ENCODE results near the gene KRTAP5-8.

KRTAP5-8 gene

DNA sequence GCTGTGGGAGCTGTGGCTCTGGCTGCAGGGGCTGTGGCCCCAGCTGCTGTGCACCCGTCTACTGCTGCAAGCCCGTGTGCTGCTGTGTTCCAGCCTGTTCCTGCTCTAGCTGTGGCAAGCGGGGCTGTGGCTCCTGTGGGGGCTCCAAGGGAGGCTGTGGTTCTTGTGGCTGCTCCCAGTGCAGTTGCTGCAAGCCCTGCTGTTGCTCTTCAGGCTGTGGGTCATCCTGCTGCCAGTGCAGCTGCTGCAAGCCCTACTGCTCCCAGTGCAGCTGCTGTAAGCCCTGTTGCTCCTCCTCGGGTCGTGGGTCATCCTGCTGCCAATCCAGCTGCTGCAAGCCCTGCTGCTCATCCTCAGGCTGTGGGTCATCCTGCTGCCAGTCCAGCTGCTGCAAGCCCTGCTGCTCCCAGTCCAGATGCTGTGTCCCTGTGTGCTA lies 10.9 kb downstream of the KRTAP5-8 start:
- H3K4me3 ChIP-seq = no peak overlapping the region
- H3K27ac ChIP-seq = no peak overlapping the region
- TF ChIP-seq, protein P1, sequence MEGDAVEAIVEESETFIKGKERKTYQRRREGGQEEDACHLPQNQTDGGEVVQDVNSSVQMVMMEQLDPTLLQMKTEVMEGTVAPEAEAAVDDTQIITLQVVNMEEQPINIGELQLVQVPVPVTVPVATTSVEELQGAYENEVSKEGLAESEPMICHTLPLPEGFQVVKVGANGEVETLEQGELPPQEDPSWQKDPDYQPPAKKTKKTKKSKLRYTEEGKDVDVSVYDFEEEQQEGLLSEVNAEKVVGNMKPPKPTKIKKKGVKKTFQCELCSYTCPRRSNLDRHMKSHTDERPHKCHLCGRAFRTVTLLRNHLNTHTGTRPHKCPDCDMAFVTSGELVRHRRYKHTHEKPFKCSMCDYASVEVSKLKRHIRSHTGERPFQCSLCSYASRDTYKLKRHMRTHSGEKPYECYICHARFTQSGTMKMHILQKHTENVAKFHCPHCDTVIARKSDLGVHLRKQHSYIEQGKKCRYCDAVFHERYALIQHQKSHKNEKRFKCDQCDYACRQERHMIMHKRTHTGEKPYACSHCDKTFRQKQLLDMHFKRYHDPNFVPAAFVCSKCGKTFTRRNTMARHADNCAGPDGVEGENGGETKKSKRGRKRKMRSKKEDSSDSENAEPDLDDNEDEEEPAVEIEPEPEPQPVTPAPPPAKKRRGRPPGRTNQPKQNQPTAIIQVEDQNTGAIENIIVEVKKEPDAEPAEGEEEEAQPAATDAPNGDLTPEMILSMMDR (IDR thresholded peaks at IDR 0.05) = no peak
- no peak for DNase-seq (ENCODE audit: low spot score)

DNA sequence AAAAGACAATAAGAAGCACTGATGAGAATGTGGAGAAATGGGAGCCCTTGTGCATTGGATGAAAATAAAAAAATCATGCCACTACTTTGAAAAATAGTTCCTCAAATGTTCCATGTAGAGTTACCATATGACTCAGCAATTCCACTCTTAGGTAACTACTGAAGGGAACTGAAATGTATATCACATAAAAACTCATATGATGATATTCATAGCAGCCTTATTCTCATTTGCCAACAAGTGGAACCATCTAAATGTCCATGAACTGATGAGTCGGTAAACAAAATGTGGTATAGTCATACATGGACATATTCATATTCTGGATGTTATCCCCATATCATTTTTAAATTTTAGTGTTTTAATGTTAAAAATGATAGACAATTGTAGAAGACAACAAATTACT lies 13.9 kb downstream of the KRTAP5-8 start:
- no peak overlapping the region for H3K27ac ChIP-seq
- H3K4me3 ChIP-seq = no peak overlapping the region
- no peak for DNase-seq (ENCODE audit: low spot score)
- TF ChIP-seq, protein P1 (IDR thresholded peaks at IDR 0.05) = no peak

DNA sequence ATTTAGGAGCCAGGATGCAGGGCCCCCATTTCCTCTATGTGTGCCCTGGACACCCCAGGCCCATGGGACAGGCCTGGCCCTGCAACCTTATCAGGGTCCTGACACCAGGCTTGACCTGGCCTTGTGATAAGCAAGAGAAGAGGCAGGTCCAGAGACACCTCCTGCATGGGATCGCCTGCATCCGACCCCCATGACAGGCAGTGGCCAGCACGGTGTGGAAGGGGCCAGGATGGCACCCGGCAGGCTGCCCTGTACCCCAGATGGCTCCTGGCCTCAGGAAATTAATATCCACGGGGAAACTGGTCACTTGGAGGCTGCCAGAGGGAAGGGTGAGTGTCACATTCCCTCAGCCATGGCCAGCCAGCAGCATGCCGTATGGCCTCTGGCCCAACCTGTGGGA lies 17.2 kb downstream of the KRTAP5-8 start:
- TF ChIP-seq, protein P1 (IDR thresholded peaks at IDR 0.05) = no peak
- Histone ChIP-seq H3K4me3 (no peak overlapping the region), H3K27ac (no peak overlapping the region)
- no peak for DNase-seq (ENCODE audit: low spot score)

DNA sequence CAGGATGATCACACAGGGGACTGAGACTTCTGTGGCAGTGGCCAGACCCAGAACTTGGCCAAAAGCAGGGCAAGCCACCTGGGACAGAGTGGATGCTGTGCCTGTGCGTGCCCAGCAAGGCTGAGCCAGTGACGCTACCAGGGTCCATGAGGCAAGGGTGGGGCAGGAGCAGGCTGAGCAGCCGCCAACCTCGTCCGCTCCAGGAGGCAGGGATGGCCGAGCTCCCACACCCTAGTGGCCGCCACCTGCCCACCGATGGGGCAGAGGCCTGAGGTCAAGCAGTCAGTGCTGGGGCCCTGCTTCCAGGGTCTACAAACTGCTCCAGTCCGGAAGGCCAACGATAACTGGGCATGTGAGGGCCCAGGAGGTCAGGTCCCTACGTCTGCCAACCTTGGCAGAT lies 17.7 kb downstream of the KRTAP5-8 start:
- TF ChIP-seq, protein P1 (IDR thresholded peaks at IDR 0.05) = no peak
- H3K27ac ChIP-seq = no peak overlapping the region
- H3K4me3 ChIP-seq = no peak overlapping the region
- DNase-seq (ENCODE audit: low spot score) = no peak

DNA sequence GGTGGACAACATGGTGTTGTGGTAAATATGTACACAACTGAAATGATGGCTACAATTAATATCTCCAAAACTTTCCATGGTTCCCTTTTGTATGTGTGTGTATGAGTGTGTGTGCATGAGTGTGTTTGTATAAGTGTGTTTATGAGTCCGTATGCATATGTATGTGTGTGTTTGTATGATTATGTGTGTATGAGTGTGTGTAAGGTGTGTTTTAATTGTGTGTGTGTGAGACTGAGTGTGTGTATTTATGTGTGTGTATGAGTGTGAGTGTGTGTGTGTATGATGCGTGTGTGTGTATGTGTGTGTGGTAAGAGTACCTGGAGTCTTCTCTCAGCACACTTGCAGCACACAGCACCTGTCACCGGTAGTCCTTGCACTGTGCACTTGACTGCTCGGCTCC lies 18.2 kb downstream of the KRTAP5-8 start:
- no peak overlapping the region for H3K4me3 ChIP-seq
- no peak for DNase-seq (ENCODE audit: low spot score)
- TF ChIP-seq, protein P1 (IDR thresholded peaks at IDR 0.05) = no peak
- H3K27ac ChIP-seq = no peak overlapping the region

DNA sequence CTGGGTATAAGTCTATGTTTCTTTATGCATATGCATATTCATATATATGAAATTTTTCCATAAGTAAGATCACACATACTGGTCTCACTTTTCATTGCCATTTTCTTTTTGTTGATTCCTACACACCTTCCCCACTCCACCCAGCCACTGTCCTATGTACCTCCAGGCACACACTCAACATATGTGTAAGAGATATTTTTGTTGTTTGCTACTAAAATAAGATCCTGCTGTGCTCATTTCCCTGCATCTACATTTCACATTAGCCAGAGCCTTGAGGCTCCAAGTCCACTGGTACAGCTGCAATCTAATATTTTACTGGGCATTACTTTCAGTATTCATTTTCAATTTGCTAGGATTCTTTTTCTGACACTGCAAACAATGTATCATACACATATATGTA lies 19.4 kb downstream of the KRTAP5-8 start:
- TF ChIP-seq, protein P1 (IDR thresholded peaks at IDR 0.05) = no peak

DNA sequence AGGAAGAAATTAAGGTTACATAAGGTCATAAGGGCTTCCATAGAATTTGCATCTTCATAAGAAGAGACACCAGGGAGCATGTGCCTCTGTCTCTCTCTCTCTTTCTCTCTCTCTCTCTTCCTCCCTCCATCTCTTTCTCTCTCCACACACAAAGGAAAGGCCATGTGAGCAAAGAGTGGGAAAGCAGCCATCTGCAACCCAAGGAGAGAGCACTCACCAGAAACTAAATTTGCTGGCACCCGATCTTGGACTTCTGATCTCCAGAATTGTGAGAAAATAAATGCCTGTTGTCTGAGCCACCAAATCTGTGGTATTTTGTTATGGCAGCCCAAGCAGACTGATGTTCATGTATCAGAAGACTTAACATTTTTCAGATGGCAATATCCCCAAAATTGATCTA lies 21.2 kb downstream of the KRTAP5-8 start:
- no peak for DNase-seq (ENCODE audit: low spot score)
- TF ChIP-seq, protein P1 (IDR thresholded peaks at IDR 0.05) = no peak
- Histone ChIP-seq H3K27ac (no peak overlapping the region), H3K4me3 (no peak overlapping the region)

More for the DNA sequence above, 19.4 kb downstream of the KRTAP5-8 start:
- DNase-seq (ENCODE audit: low spot score) = no peak
- no peak overlapping the region for H3K27ac ChIP-seq
- no peak overlapping the region for H3K4me3 ChIP-seq

All from coronary artery (tissue), 2 donors.